CD4-positive, alpha-beta T cell (primary cell): ENCODE results near the gene GJC3. TPM values are rescaled to one million over a fixed set of nuclear protein-coding genes. Genes with fewer than 3 reads are reported as not detected.
A peak's percentile ranks its signal among the peaks of the same experiment; 100 is the strongest.

ENCODE experiments used
- ATAC-seq: fragments of 200-7000 bp; cut with Tn5 transposase; one replicate; pipeline ENCODE4 v1.10.0; 2022; ENCODE audit warnings: mild to moderate bottlenecking; ENCODE audit not compliant: poor library complexity
- CTCF ChIA-PET: fragments of 350-600 bp; sonication (Branson Sonifier 250); formaldehyde crosslinking; loops from one replicate; lab custom pipeline; 2021; ENCODE audit warnings: antibody characterized with exemption, inconsistent platforms; lab: Charles Lee
- POLR2A ChIA-PET: fragments of 350-600 bp; sonication (Branson Sonifier 250); formaldehyde crosslinking; loops from one replicate; lab custom pipeline; 2021; ENCODE audit warnings: antibody characterized with exemption, inconsistent platforms; lab: Charles Lee
- DNase-seq, 14 experiments: peaks; one replicate each; pipeline ENCODE4 v3.0.0-alpha.2; 2013 to 2020; ENCODE audit warnings: mixed read lengths in 2 of 14
- H3K27ac ChIP-seq, 2 donors: one replicate each; pipeline versions ENCODE4 v1.5.1 to v1.7.0; 2013; ENCODE audit warnings: low read length in 2 of 2, low read depth in 1 of 2, mild to moderate bottlenecking in 1 of 2
- H3K27me3 ChIP-seq, 2 experiments: 1 replicate in 1 of 2; 2 replicates in 1 of 2; pipeline versions ENCODE4 v1.6.1 to v1.7.0; 2013; ENCODE audit warnings: low read length in 2 of 2, control low read depth in 1 of 2, mild to moderate bottlenecking in 1 of 2, moderate library complexity in 1 of 2; ENCODE audit not compliant: insufficient read depth in 2 of 2, control insufficient read depth in 1 of 2
- H3K36me3 ChIP-seq: one replicate; pipeline ENCODE4 v1.6.1; 2013; ENCODE audit warnings: low read length, control low read depth; ENCODE audit not compliant: insufficient read depth
- H3K4me1 ChIP-seq: one replicate; pipeline ENCODE4 v1.6.1; 2013; ENCODE audit warnings: low read length, control low read depth; ENCODE audit not compliant: insufficient read depth
- H3K4me3 ChIP-seq: one replicate; pipeline ENCODE4 v1.5.1; 2013; ENCODE audit warnings: mild to moderate bottlenecking, low read length, moderate library complexity
- H3K9me3 ChIP-seq, 2 experiments: 1 replicate in 1 of 2; 2 replicates in 1 of 2; pipeline versions ENCODE4 v1.6.1 to v1.7.0; 2013; ENCODE audit warnings: low read length in 2 of 2, mild to moderate bottlenecking in 2 of 2, control low read depth in 1 of 2, moderate library complexity in 1 of 2; ENCODE audit not compliant: control insufficient read depth in 1 of 2, insufficient read depth in 1 of 2
- H3K27ac Mint-ChIP-seq: one replicate; pipeline ENCODE4 v1.8.0; 2020; ENCODE audit warnings: mixed read lengths
- H3K27me3 Mint-ChIP-seq: one replicate; pipeline ENCODE4 v1.8.0; 2021; ENCODE audit warnings: mixed read lengths
- H3K36me3 Mint-ChIP-seq: one replicate; pipeline ENCODE4 v1.8.0; 2021; ENCODE audit warnings: low read depth, mixed read lengths
- H3K4me1 Mint-ChIP-seq: one replicate; pipeline ENCODE4 v1.8.0; 2021; ENCODE audit warnings: low read depth, mixed read lengths
- H3K4me3 Mint-ChIP-seq: one replicate; pipeline ENCODE4 v1.8.0; 2020; ENCODE audit warnings: mild to moderate bottlenecking, mixed read lengths
- H3K9me3 Mint-ChIP-seq: one replicate; pipeline ENCODE4 v1.8.0; 2020; ENCODE audit warnings: mixed read lengths
- intact Hi-C, 2 experiments: fragments of 100-400 bp; cut with DNase I in 1 of 2; cut with micrococcal nuclease in 1 of 2; formaldehyde crosslinking; loops; one replicate each; pipeline versions ENCODE4 v1.15.1 to v1.9.0; 2023 to 2025; cut with DNase I, micrococcal nuclease
- total RNA-seq, 174 experiments: library from RNA in 2 of 174; stranded (reverse) in 2 of 174; gene quantifications; one replicate each; pipeline ENCODE4 v1.2.3 and lab custom pipeline; 2021 to 2026
- TF ChIP-seq, protein P1 (sequence below): fragments of 200-600 bp; IDR thresholded peaks from one replicate; pipeline ENCODE4 v1.8.0; 2022; ENCODE audit warnings: antibody characterized with exemption, mild to moderate bottlenecking

The GJC3 gene
- total RNA-seq, 2 experiments from 2014 or later, result 0.25 to 0.36 TPM

GRCh38 chr7:99898023-99898357, 31.4 kb downstream of the GJC3 start:
- TF ChIP-seq, protein P1, sequence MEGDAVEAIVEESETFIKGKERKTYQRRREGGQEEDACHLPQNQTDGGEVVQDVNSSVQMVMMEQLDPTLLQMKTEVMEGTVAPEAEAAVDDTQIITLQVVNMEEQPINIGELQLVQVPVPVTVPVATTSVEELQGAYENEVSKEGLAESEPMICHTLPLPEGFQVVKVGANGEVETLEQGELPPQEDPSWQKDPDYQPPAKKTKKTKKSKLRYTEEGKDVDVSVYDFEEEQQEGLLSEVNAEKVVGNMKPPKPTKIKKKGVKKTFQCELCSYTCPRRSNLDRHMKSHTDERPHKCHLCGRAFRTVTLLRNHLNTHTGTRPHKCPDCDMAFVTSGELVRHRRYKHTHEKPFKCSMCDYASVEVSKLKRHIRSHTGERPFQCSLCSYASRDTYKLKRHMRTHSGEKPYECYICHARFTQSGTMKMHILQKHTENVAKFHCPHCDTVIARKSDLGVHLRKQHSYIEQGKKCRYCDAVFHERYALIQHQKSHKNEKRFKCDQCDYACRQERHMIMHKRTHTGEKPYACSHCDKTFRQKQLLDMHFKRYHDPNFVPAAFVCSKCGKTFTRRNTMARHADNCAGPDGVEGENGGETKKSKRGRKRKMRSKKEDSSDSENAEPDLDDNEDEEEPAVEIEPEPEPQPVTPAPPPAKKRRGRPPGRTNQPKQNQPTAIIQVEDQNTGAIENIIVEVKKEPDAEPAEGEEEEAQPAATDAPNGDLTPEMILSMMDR, result no peak
- no peaks in the 10 kb centered on the region for H3K9me3 Mint-ChIP-seq
- H3K27me3 ChIP-seq, result no peaks in the 10 kb centered on the region
- H3K4me3 Mint-ChIP-seq, result no peak overlapping the region
- H3K27ac Mint-ChIP-seq, result no peak overlapping the region
- H3K36me3 Mint-ChIP-seq, result peaks cover 60% of the 10 kb centered on the region
- H3K4me1 ChIP-seq, result peaks cover 7% of the 10 kb centered on the region
- no peaks in the 10 kb centered on the region for H3K4me1 Mint-ChIP-seq
- POLR2A ChIA-PET, result no interaction called here
- peaks cover 45% of the 10 kb centered on the region for H3K36me3 ChIP-seq
- no peaks in the 10 kb centered on the region for H3K27me3 Mint-ChIP-seq
- H3K27ac ChIP-seq, result no peak overlapping the region
- ATAC-seq, result no peak
- CTCF ChIA-PET, result no interaction called here
- no peak overlapping the region for H3K4me3 ChIP-seq
- H3K9me3 ChIP-seq, result no peaks in the 10 kb centered on the region
- no peak for DNase-seq
- intact Hi-C loops, result no loop called here

DNA sequence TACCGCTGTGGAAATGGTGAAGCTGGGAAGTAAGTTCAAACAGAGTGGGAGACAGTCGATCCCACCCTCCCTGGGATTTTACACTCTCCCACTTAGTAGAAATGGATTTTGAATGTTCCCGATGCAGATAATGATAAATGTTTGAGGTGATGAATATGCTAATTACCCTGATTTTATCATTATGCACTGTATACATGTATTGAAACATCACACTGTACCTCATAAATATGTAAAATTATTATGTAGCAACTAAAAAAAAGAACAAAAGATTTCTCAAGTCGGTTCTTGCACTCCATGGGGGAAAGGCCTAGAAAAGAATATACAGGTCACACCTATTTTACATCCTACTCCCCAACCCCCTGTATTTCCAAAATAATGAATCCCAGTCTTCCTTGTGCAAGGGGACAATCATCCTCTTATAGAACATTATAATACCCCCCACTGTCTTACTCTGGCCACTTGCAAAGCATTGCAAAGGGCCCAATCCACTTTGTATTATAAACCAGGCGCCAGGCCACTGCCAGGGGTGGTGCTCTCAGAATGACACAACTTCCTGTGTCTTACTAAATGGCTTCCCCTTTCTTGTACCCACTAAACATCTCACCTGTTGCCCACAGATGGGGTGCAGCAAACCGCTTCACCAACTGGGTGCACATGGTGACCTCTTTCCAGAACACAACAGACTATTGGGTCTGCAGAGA, 31.9 kb downstream of the GJC3 start:
- Histone ChIP-seq H3K4me1 (peaks cover 7% of the 10 kb centered on the region), H3K9me3 (no peaks in the 10 kb centered on the region), H3K4me3 (no peak overlapping the region), H3K27me3 (no peaks in the 10 kb centered on the region), H3K27ac (no peak overlapping the region), H3K36me3 (peaks cover 41% of the 10 kb centered on the region)
- peak in 1 of 14 experiments; percentile 12 for DNase-seq
- no peak for ATAC-seq
- H3K36me3 Mint-ChIP-seq, result peaks cover 60% of the 10 kb centered on the region
- H3K4me3 Mint-ChIP-seq, result no peak overlapping the region
- ChIA-PET CTCF (no interaction called here), POLR2A (no interaction called here)
- no peak overlapping the region for H3K27ac Mint-ChIP-seq
- no peaks in the 10 kb centered on the region for H3K9me3 Mint-ChIP-seq
- TF ChIP-seq, protein P1, result no peak
- intact Hi-C loops, result no loop called here
- H3K4me1 Mint-ChIP-seq, result no peaks in the 10 kb centered on the region
- H3K27me3 Mint-ChIP-seq, result no peaks in the 10 kb centered on the region

- POLR2A ChIA-PET, result no interaction called here
- H3K27me3 ChIP-seq, result no peaks in the 10 kb centered on the region
- H3K9me3 ChIP-seq, result no peaks in the 10 kb centered on the region
- TF ChIP-seq, protein P1, result no peak
- Mint-ChIP-seq H3K36me3 (peaks cover 61% of the 10 kb centered on the region), H3K27ac (no peak overlapping the region), H3K9me3 (no peaks in the 10 kb centered on the region), H3K4me1 (no peaks in the 10 kb centered on the region), H3K4me3 (no peak overlapping the region), H3K27me3 (no peaks in the 10 kb centered on the region)
- H3K27ac ChIP-seq, result no peak overlapping the region
- peaks cover 43% of the 10 kb centered on the region for H3K36me3 ChIP-seq
- CTCF ChIA-PET, result no interaction called here
- DNase-seq, result no peak
- no peak for ATAC-seq
- peaks cover 7% of the 10 kb centered on the region for H3K4me1 ChIP-seq
- no peak overlapping the region for H3K4me3 ChIP-seq
- intact Hi-C loops, result no loop called here
These were observed 34.7 kb downstream of the GJC3 start for GRCh38 chr7:99894738-99895137.
